Liver (tissue), 3 donors: ENCODE data around the gene ATG9A.

Experiments used
- ATF3 ChIP-seq: IDR thresholded peaks from 2 replicates; pipeline ENCODE4 v1.6.1; 2016; ENCODE audit warnings: antibody characterized with exemption
- CTCF ChIP-seq: fragments of 150-350 bp; IDR thresholded peaks from 2 replicates; pipeline ENCODE4 v1.5.1; 2017; ENCODE audit warnings: improper control_type of control experiment, low read depth, low read length; ENCODE audit not compliant: missing input control
- EGR1 ChIP-seq, 2 donors: IDR thresholded peaks; 2 replicates each; pipeline ENCODE4 v1.6.1; 2016 to 2018; ENCODE audit warnings: antibody characterized with exemption in 2 of 2, low read depth in 2 of 2
- FOXA1 ChIP-seq: IDR thresholded peaks from 2 replicates; pipeline ENCODE4 v1.6.1; 2016; ENCODE audit warnings: antibody characterized with exemption
- GABPA ChIP-seq, 2 donors: IDR thresholded peaks in 1 of 2; conservative IDR thresholded peaks in 1 of 2; 2 replicates each; pipeline ENCODE4 v1.6.1; 2016; ENCODE audit warnings: antibody characterized with exemption in 2 of 2, mild to moderate bottlenecking in 1 of 2, moderate library complexity in 1 of 2
- HNF4A ChIP-seq, 2 donors: conservative IDR thresholded peaks; 2 replicates each; pipeline ENCODE4 v1.6.1; 2016; ENCODE audit warnings: antibody characterized with exemption in 2 of 2, mild to moderate bottlenecking in 2 of 2
- JUND ChIP-seq, 2 donors: IDR thresholded peaks; 2 replicates each; pipeline ENCODE4 v1.6.1; 2016; ENCODE audit warnings: antibody characterized with exemption in 2 of 2
- MAX ChIP-seq: IDR thresholded peaks from 2 replicates; pipeline ENCODE4 v1.6.1; 2016; ENCODE audit warnings: antibody characterized with exemption
- RAD21 ChIP-seq, 2 donors: IDR thresholded peaks; 2 replicates each; pipeline ENCODE4 v1.6.1; 2016; ENCODE audit warnings: antibody characterized with exemption in 2 of 2, mild to moderate bottlenecking in 2 of 2
- REST ChIP-seq: IDR thresholded peaks from 2 replicates; pipeline ENCODE4 v1.6.1; 2016; ENCODE audit warnings: antibody characterized with exemption, mild to moderate bottlenecking
- RXRA ChIP-seq, 2 donors: IDR thresholded peaks; 2 replicates each; pipeline ENCODE4 v1.6.1; 2017 to 2018; ENCODE audit warnings: antibody characterized with exemption in 2 of 2, mild to moderate bottlenecking in 1 of 2
- SP1 ChIP-seq: IDR thresholded peaks from 2 replicates; pipeline ENCODE4 v1.6.1; 2018; ENCODE audit warnings: antibody characterized with exemption, mild to moderate bottlenecking
- TAF1 ChIP-seq: conservative IDR thresholded peaks from 2 replicates; pipeline ENCODE4 v1.6.1; 2016; ENCODE audit warnings: antibody characterized with exemption, mild to moderate bottlenecking
- donor health status: healthy.
- donor health status: healthy.

GRCh38 chr2:219252900-219253752 is 23.7 kb upstream of the ATG9A start, which contains the start of gene TUBA4B:
- TF ChIP-seq CTCF (no peak), TAF1 (no peak), MAX (no peak), SP1 (no peak), REST (no peak), ATF3 (no peak), EGR1 (IDR thresholded peaks at IDR 0.05; ENCODE audit: low read depth in 2 of 2) (no peak), JUND (IDR thresholded peaks at IDR 0.05) (no peak), GABPA (IDR thresholded peaks at IDR 0.05 in 1 of 2, conservative IDR thresholded peaks at IDR 0.05 in 1 of 2) (no peak), HNF4A (conservative IDR thresholded peaks at IDR 0.05) (no peak), FOXA1 (no peak), RAD21 (IDR thresholded peaks at IDR 0.05) (no peak), RXRA (IDR thresholded peaks at IDR 0.05) (no peak)
